ENCODE measurements around the gene ERC1.
"Not testable (repeated sequence)": the region's sequence is repeated elsewhere in the genome, so short reads cannot be mapped to it uniquely, and the experiment has no call there.

The ERC1 gene

DNA sequence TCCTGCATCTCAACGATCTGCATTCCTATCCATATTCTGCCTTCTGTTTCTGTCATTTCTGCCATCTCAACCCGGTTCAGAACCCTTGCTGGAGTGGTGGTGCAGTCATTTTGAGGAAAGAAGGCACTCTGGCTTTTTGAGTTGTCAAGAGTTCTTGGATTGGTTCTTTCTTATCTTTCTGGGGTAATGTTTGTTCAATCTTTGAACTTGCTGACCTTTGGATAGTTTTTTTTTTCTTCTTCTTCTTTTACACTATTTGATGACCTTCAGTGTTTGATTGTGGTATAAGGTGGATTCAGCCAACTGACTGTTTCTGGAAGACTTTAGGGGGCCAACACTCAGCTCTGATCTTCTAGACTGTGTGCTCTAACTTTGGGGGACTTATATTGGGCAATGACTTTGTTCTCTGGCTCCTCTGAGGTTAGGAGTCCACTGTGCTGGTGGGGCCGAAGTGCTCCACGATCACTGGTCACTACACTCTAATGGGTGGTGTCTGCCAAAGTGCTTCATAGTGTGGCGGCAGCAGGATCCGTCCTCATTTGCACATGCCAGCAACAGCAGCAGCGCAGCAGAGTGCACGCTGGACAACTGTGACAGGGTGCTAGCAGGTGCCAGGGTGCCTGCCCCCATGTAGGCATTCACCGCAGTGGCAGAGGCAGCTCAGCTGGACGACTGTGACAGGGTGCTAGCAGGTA lies 347.6 kb downstream of the ERC1 start:
- no peak overlapping the region for H3K27ac Mint-ChIP-seq
- peaks cover 3% of the 10 kb centered on the region for H3K36me3 Mint-ChIP-seq (ENCODE audit: low read depth)

DNA sequence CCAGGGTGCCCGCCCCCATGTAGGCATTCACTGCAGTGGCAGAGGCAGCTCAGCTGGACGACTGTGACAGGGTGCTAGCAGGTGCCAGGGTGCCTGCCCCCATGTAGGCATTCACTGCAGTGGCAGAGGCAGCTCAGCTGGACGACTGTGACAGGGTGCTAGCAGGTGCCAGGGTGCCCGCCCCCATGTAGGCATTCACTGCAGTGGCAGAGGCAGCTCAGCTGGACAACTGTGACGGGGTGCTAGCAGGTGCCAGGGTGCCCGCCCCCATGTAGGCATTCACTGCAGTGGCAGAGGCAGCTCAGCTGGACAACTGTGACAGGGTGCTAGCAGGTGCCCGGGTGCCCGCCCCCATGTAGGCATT lies 348.1 kb downstream of the ERC1 start:
- H3K4me3 Mint-ChIP-seq; H3K9me3 Mint-ChIP-seq; H3K27me3 Mint-ChIP-seq (ENCODE audit: low read depth); H3K4me1 Mint-ChIP-seq (ENCODE audit: low read depth); H3K36me3 Mint-ChIP-seq (ENCODE audit: low read depth); DNase-seq (ENCODE audit: low spot score); H3K27ac Mint-ChIP-seq: not testable (repeated sequence)

More for the DNA sequence above, 347.6 kb downstream of the ERC1 start:
- DNase-seq (ENCODE audit: low spot score) = no peak
- Mint-ChIP-seq H3K4me1 (ENCODE audit: low read depth) (no peaks in the 10 kb centered on the region), H3K4me3 (no peak overlapping the region), H3K9me3 (no peaks in the 10 kb centered on the region), H3K27me3 (ENCODE audit: low read depth) (no peaks in the 10 kb centered on the region)

- no peak overlapping the region for H3K4me3 Mint-ChIP-seq
- no peak overlapping the region for H3K27ac Mint-ChIP-seq
- no peaks in the 10 kb centered on the region for H3K27me3 Mint-ChIP-seq (ENCODE audit: low read depth)
These were observed 348.7 kb downstream of the ERC1 start for GRCh38 chr12:1339618-1340319.

DNA sequence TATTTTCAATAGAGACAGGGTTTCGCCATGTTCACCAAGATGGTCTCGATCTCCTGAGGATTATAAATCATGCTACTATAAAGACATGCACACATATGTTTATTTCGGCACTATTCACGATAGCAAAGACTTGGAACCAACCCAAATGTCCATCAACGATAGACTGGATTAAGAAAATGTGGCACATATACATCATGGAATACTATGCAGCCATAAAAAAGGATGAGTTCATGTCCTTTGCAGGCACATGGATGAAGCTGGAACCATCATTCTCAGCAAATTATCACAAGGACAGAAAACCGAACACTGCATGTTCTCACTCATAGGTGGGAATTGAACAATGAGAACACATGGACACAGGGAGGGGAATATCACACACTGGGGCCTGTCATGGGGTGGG lies 350.2 kb downstream of the ERC1 start:
- not testable (repeated sequence) for H3K27ac Mint-ChIP-seq; H3K27me3 Mint-ChIP-seq (ENCODE audit: low read depth); H3K9me3 Mint-ChIP-seq; H3K4me3 Mint-ChIP-seq; H3K36me3 Mint-ChIP-seq (ENCODE audit: low read depth); DNase-seq (ENCODE audit: low spot score); H3K4me1 Mint-ChIP-seq (ENCODE audit: low read depth)

More at GRCh38 chr12:1339618-1340319, 348.7 kb downstream of the ERC1 start:
- Mint-ChIP-seq H3K4me1 (ENCODE audit: low read depth) (peaks cover 1% of the 10 kb centered on the region), H3K9me3 (no peaks in the 10 kb centered on the region), H3K36me3 (ENCODE audit: low read depth) (peaks cover 3% of the 10 kb centered on the region)
- no peak for DNase-seq (ENCODE audit: low spot score)

- Mint-ChIP-seq H3K4me1 (ENCODE audit: low read depth) (peaks cover 1% of the 10 kb centered on the region), H3K27me3 (ENCODE audit: low read depth) (no peaks in the 10 kb centered on the region), H3K36me3 (ENCODE audit: low read depth) (peaks cover 5% of the 10 kb centered on the region), H3K27ac (no peak overlapping the region), H3K9me3 (no peaks in the 10 kb centered on the region), H3K4me3 (no peak overlapping the region)
- no peak for DNase-seq (ENCODE audit: low spot score)
These were observed 352.4 kb downstream of the ERC1 start for GRCh38 chr12:1343422-1343821.

- H3K36me3 Mint-ChIP-seq (ENCODE audit: low read depth) = peaks cover 5% of the 10 kb centered on the region
- H3K4me3 Mint-ChIP-seq = no peak overlapping the region
- H3K9me3 Mint-ChIP-seq = no peaks in the 10 kb centered on the region
- H3K27me3 Mint-ChIP-seq (ENCODE audit: low read depth) = no peaks in the 10 kb centered on the region
- no peak for DNase-seq (ENCODE audit: low spot score)
- H3K4me1 Mint-ChIP-seq (ENCODE audit: low read depth) = peaks cover 1% of the 10 kb centered on the region
- H3K27ac Mint-ChIP-seq = no peak overlapping the region
These were observed 353.2 kb downstream of the ERC1 start for GRCh38 chr12:1344245-1344644.

DNA sequence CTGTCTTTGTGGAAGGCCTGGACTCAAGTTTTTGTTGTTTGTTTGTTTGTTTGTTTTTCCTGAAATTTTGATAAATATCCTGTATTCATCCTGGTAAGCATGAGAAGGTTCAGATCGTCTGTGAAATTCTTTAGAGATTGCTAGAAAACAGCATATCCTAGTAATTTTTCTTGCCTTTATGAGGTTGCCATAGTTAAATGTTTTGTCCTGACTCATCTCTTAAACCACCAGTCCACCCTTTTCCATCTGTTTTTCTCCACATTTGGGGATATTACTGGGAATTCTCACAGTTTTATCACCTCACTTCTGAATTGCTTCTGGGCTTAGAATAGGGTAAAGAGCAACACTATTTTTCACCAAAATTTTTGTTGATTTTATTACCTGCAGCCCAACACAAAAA lies 355.1 kb downstream of the ERC1 start:
- peaks cover 5% of the 10 kb centered on the region for H3K36me3 Mint-ChIP-seq (ENCODE audit: low read depth)
- H3K4me3 Mint-ChIP-seq = no peak overlapping the region
- no peak overlapping the region for H3K27ac Mint-ChIP-seq

DNA sequence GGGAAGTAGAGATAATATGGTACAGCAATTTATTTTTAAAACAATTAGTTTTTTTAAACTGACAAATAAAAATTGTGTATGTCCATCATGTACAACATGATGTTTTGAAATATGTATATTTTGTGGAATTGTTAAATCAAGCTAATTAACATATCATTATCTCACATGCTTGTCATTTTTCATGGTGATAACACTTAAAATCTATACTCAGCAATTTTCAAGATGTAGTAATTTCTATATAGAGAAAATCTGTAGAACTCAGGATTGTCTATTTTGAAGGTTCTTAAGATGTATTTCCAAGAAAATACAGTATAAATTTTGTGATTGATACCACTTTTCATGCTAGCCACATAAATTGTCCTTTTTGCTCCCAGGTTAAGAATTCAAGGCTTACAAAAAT lies 356.3 kb downstream of the ERC1 start:
- no peak overlapping the region for H3K27ac Mint-ChIP-seq
- DNase-seq (ENCODE audit: low spot score) = no peak
- peaks cover 2% of the 10 kb centered on the region for H3K36me3 Mint-ChIP-seq (ENCODE audit: low read depth)
- no peaks in the 10 kb centered on the region for H3K9me3 Mint-ChIP-seq
- H3K27me3 Mint-ChIP-seq (ENCODE audit: low read depth) = no peaks in the 10 kb centered on the region
- H3K4me1 Mint-ChIP-seq (ENCODE audit: low read depth) = peaks cover 1% of the 10 kb centered on the region
- no peak overlapping the region for H3K4me3 Mint-ChIP-seq

More for the DNA sequence above, 355.1 kb downstream of the ERC1 start:
- no peak for DNase-seq (ENCODE audit: low spot score)
- Mint-ChIP-seq H3K9me3 (no peaks in the 10 kb centered on the region), H3K27me3 (ENCODE audit: low read depth) (no peaks in the 10 kb centered on the region), H3K4me1 (ENCODE audit: low read depth) (peaks cover 1% of the 10 kb centered on the region)

DNA sequence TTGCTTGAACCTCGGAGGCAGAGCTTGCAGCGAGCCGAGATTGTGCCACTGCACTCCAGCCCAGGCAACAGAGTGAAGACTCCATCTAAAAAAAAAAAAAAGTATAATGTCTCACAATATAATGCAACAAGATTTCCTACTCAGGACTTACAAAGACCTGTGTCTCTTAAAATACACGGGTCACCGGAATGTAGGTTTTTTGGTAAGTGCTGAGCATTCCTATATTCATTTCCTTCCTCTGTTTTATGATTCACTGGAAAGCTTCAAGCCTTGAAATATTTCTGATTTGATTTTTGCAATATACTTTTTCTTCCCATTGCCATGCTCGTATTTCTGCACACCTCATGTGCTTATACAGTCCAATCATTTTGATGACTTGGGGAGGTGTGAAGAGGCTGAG lies 357.6 kb downstream of the ERC1 start:
- DNase-seq (ENCODE audit: low spot score) = no peak
- no peaks in the 10 kb centered on the region for H3K9me3 Mint-ChIP-seq
- peaks cover 2% of the 10 kb centered on the region for H3K36me3 Mint-ChIP-seq (ENCODE audit: low read depth)
- H3K27ac Mint-ChIP-seq = no peak overlapping the region
- H3K27me3 Mint-ChIP-seq (ENCODE audit: low read depth) = no peaks in the 10 kb centered on the region
- no peak overlapping the region for H3K4me3 Mint-ChIP-seq
- peaks cover 1% of the 10 kb centered on the region for H3K4me1 Mint-ChIP-seq (ENCODE audit: low read depth)

- Mint-ChIP-seq H3K4me3 (no peak overlapping the region), H3K27me3 (ENCODE audit: low read depth) (no peaks in the 10 kb centered on the region), H3K27ac (no peak overlapping the region), H3K9me3 (no peaks in the 10 kb centered on the region), H3K36me3 (ENCODE audit: low read depth) (peaks cover 2% of the 10 kb centered on the region), H3K4me1 (ENCODE audit: low read depth) (no peaks in the 10 kb centered on the region)
- no peak for DNase-seq (ENCODE audit: low spot score)
These were observed 359.3 kb downstream of the ERC1 start for GRCh38 chr12:1350055-1350933.

- Mint-ChIP-seq H3K4me1 (ENCODE audit: low read depth) (no peaks in the 10 kb centered on the region), H3K36me3 (ENCODE audit: low read depth) (peaks cover 1% of the 10 kb centered on the region), H3K27ac (no peak overlapping the region), H3K9me3 (no peaks in the 10 kb centered on the region), H3K4me3 (no peak overlapping the region), H3K27me3 (ENCODE audit: low read depth) (no peaks in the 10 kb centered on the region)
- no peak for DNase-seq (ENCODE audit: low spot score)
These were observed 359.9 kb downstream of the ERC1 start for GRCh38 chr12:1350934-1351240.

DNA sequence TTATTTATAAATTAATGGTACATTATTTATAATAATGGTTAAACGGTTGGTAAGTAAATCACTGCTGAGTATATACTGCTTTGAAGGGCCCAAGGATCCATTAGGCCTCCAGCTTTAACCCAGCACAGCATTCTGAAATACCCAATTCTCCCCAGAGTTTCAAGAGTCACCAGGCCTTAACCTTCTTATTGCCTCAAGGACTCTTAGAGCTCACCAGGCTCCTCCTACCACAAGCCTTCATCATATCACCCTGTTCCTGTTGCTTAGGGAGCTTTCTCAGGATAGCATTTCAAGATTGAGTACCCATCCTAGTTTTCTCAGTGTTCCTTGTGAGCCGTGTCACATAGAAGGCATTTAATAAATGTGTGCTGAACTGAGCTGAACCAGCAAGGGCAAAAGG lies 360.9 kb downstream of the ERC1 start:
- H3K27ac Mint-ChIP-seq = no peak overlapping the region

DNA sequence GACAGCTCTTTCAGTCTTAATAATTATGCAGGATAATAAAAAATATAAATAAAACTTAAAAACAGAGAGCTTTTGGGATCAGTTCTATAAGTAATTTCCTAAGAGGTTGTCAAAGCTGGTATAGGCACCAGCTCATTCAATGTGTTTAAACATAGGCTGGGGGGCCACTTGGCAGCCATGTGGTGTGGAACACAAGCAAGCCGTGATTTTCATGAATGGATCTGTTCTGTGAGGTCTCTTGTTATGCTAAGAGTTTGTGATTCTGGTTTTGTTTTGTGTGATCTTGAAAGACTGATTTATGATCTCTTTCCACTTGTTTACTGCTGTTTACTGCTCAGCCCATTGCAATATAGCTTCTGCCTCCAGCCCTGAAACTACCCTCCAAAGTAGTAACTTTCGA lies 362.4 kb downstream of the ERC1 start:
- no peaks in the 10 kb centered on the region for H3K9me3 Mint-ChIP-seq
- no peak overlapping the region for H3K4me3 Mint-ChIP-seq
- no peak for DNase-seq (ENCODE audit: low spot score)
- H3K27me3 Mint-ChIP-seq (ENCODE audit: low read depth) = no peaks in the 10 kb centered on the region
- no peak overlapping the region for H3K27ac Mint-ChIP-seq
- no peaks in the 10 kb centered on the region for H3K4me1 Mint-ChIP-seq (ENCODE audit: low read depth)
- H3K36me3 Mint-ChIP-seq (ENCODE audit: low read depth) = no peaks in the 10 kb centered on the region

More for the DNA sequence above, 360.9 kb downstream of the ERC1 start:
- no peak for DNase-seq (ENCODE audit: low spot score)
- no peaks in the 10 kb centered on the region for H3K27me3 Mint-ChIP-seq (ENCODE audit: low read depth)
- no peaks in the 10 kb centered on the region for H3K4me1 Mint-ChIP-seq (ENCODE audit: low read depth)
- H3K36me3 Mint-ChIP-seq (ENCODE audit: low read depth) = no peaks in the 10 kb centered on the region
- H3K9me3 Mint-ChIP-seq = no peaks in the 10 kb centered on the region
- no peak overlapping the region for H3K4me3 Mint-ChIP-seq

- no peaks in the 10 kb centered on the region for H3K27me3 Mint-ChIP-seq (ENCODE audit: low read depth)
- H3K9me3 Mint-ChIP-seq = no peaks in the 10 kb centered on the region
- H3K27ac Mint-ChIP-seq = no peak overlapping the region
- H3K4me1 Mint-ChIP-seq (ENCODE audit: low read depth) = no peaks in the 10 kb centered on the region
- no peaks in the 10 kb centered on the region for H3K36me3 Mint-ChIP-seq (ENCODE audit: low read depth)
- no peak overlapping the region for H3K4me3 Mint-ChIP-seq
- DNase-seq (ENCODE audit: low spot score) = no peak
These were observed 364.4 kb downstream of the ERC1 start for GRCh38 chr12:1355396-1355795.
